ENCODE data around the gene VLDLR.

DNA sequence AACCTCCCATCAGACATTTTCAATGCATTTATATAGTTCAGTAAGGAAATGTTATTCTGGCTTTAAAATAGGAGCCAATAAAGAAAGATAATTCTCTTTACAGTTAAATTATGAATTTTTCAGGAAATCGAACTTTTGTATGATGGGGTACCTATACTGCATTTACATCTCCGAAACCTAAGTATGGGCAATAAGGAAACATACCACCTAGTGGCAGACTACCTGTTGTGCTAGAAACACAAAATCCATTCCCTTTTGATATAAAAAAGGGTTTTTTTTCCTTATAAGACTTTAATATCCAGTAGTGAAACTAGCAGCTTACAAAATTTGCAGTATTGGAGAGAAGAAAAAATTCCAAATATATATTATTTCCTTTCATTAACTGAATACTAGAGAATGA, 21.3 kb upstream of the VLDLR start:
- TF ChIP-seq, protein P1, sequence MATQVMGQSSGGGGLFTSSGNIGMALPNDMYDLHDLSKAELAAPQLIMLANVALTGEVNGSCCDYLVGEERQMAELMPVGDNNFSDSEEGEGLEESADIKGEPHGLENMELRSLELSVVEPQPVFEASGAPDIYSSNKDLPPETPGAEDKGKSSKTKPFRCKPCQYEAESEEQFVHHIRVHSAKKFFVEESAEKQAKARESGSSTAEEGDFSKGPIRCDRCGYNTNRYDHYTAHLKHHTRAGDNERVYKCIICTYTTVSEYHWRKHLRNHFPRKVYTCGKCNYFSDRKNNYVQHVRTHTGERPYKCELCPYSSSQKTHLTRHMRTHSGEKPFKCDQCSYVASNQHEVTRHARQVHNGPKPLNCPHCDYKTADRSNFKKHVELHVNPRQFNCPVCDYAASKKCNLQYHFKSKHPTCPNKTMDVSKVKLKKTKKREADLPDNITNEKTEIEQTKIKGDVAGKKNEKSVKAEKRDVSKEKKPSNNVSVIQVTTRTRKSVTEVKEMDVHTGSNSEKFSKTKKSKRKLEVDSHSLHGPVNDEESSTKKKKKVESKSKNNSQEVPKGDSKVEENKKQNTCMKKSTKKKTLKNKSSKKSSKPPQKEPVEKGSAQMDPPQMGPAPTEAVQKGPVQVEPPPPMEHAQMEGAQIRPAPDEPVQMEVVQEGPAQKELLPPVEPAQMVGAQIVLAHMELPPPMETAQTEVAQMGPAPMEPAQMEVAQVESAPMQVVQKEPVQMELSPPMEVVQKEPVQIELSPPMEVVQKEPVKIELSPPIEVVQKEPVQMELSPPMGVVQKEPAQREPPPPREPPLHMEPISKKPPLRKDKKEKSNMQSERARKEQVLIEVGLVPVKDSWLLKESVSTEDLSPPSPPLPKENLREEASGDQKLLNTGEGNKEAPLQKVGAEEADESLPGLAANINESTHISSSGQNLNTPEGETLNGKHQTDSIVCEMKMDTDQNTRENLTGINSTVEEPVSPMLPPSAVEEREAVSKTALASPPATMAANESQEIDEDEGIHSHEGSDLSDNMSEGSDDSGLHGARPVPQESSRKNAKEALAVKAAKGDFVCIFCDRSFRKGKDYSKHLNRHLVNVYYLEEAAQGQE (IDR thresholded peaks at IDR 0.05; ENCODE audit: insufficient read depth in 1 of 2, low read depth in 2 of 2, low read length in 2 of 2), result no peak
- TF ChIP-seq SIN3A (IDR thresholded peaks at IDR 0.05; ENCODE audit: borderline replicate concordance, insufficient read depth, low read length) (no peak), POLR2AphosphoS5 (IDR thresholded peaks at IDR 0.05; ENCODE audit: low read depth, low read length) (no peak)
